ENCODE data around the gene TEX19.

- TF ChIP-seq CTCF (IDR thresholded peaks at IDR 0.05) (no peak), POLR2A (IDR thresholded peaks at IDR 0.05) (no peak)
These were observed 7.8 kb upstream of the TEX19 start for GRCh38 chr17:82351254-82351712.

Measured in prostate gland (tissue), 2 donors.